ENCODE results near the gene ISOC1. TPM values are rescaled to one million over a fixed set of nuclear protein-coding genes. Genes with fewer than 3 reads are reported as not detected.

Gene ISOC1
- total and polyA plus RNA-seq, 10 of the 15 experiments (the other 5 are each of a cell fraction or from before 2014, with no cell fraction given) = 12.6 to 61.8 (median 29.9) TPM

GRCh38 chr5:129094087-129094923 is at the start of gene ISOC1 (continued):
- no peak for TF ChIP-seq BCLAF1 (IDR thresholded peaks at IDR 0.05)
- peak; percentile 80 for TF ChIP-seq POLR2A (IDR thresholded peaks at IDR 0.05; ENCODE audit: low read depth, low read length)
- no peak; the same call in 1 of the 2 replicates for TF ChIP-seq MXI1 (IDR thresholded peaks at IDR 0.05; ENCODE audit: low read depth, low read length)
- TF ChIP-seq TCF3 (IDR thresholded peaks at IDR 0.05; ENCODE audit: borderline replicate concordance, insufficient read depth, low read depth, low read length) = peak; percentile 73
- TF ChIP-seq KDM1A (IDR thresholded peaks at IDR 0.05; ENCODE audit: borderline replicate concordance) = no peak
- TF ChIP-seq POU2F2 (IDR thresholded peaks at IDR 0.05; ENCODE audit: borderline replicate concordance, low read depth, low read length) = peak; percentile 75; the same call in 2 of the 3 replicates
- peak; percentile 78 for TF ChIP-seq POLR2AphosphoS5 (IDR thresholded peaks at IDR 0.05; ENCODE audit: low read length)
- TF ChIP-seq NKRF (conservative IDR thresholded peaks at IDR 0.05) = peak; percentile 59; the same call in 1 of the 2 replicates
- TF ChIP-seq NR2F1 (conservative IDR thresholded peaks at IDR 0.05) = 0 out of 2 replicates have a peak, but pooled peaks have one; percentile 8
- peak; percentile 63; the same call in 1 of the 2 replicates for TF ChIP-seq LARP7 (IDR thresholded peaks at IDR 0.05)
- TF ChIP-seq BHLHE40 (IDR thresholded peaks at IDR 0.05; ENCODE audit: borderline replicate concordance in 1 of 2, low read depth in 2 of 2, low read length in 1 of 2) = peak; percentile 69 to 85; a peak in 3 of 4 replicates
- TF ChIP-seq BACH1 (IDR thresholded peaks at IDR 0.05; ENCODE audit: borderline replicate concordance) = peak; percentile 83
- TF ChIP-seq PAX5 (IDR thresholded peaks at IDR 0.05; ENCODE audit: borderline replicate concordance, low read depth, low read length) = peak; percentile 28; the same call in 1 of the 2 replicates
- TF ChIP-seq CBFB (IDR thresholded peaks at IDR 0.05; ENCODE audit: low read depth) = no peak
- peak; percentile 68; the same call in 1 of the 2 replicates for TF ChIP-seq TAF1 (IDR thresholded peaks at IDR 0.05; ENCODE audit: borderline replicate concordance, low read depth, low read length)
- TF ChIP-seq GATAD2B (conservative IDR thresholded peaks at IDR 0.05; ENCODE audit: low read depth) = 0 out of 2 replicates have a peak, but pooled peaks have one; percentile 57
- peak; percentile 60; the same call in 1 of the 2 replicates for TF ChIP-seq ZNF24 (IDR thresholded peaks at IDR 0.05)
- TF ChIP-seq CHD2 (IDR thresholded peaks at IDR 0.05; ENCODE audit: borderline replicate concordance, low read depth, low read length) = no peak
- no peak for TF ChIP-seq CHD4 (IDR thresholded peaks at IDR 0.05)
- TF ChIP-seq ZNF687 (IDR thresholded peaks at IDR 0.05) = 0 out of 2 replicates have a peak, but pooled peaks have one; percentile 30
- TF ChIP-seq EZH2 (IDR thresholded peaks at IDR 0.05; ENCODE audit: borderline replicate concordance, control insufficient read depth, low read depth, low read length) = no peak
- no peak for TF ChIP-seq NBN (IDR thresholded peaks at IDR 0.05)
